Transverse colon (tissue), 3 donors: ENCODE results near the gene PPP1R1B.

Source experiments
- CTCF ChIP-seq, 5 experiments: fragments of 200-600 bp in 3 of 5; fragments of 450-650 bp in 2 of 5; sonication (generic) in 3 of 5; IDR thresholded peaks; 1 replicate in 2 of 5; 2 replicates in 3 of 5; pipeline ENCODE4 v1.5.1; 2016 to 2017; ENCODE audit warnings: antibody characterized with exemption in 5 of 5, inconsistent platforms in 3 of 5, mild to moderate bottlenecking in 2 of 5, moderate library complexity in 1 of 5
- EP300 ChIP-seq: sonication (generic); formaldehyde crosslinking; IDR thresholded peaks from one replicate; pipeline ENCODE4 v1.6.1; 2017; ENCODE audit warnings: antibody characterized with exemption, low read depth
- POLR2A ChIP-seq: fragments of 450-650 bp; IDR thresholded peaks from one replicate; pipeline ENCODE4 v1.6.1; 2016; ENCODE audit warnings: antibody characterized with exemption, mild to moderate bottlenecking, moderate library complexity

DNA sequence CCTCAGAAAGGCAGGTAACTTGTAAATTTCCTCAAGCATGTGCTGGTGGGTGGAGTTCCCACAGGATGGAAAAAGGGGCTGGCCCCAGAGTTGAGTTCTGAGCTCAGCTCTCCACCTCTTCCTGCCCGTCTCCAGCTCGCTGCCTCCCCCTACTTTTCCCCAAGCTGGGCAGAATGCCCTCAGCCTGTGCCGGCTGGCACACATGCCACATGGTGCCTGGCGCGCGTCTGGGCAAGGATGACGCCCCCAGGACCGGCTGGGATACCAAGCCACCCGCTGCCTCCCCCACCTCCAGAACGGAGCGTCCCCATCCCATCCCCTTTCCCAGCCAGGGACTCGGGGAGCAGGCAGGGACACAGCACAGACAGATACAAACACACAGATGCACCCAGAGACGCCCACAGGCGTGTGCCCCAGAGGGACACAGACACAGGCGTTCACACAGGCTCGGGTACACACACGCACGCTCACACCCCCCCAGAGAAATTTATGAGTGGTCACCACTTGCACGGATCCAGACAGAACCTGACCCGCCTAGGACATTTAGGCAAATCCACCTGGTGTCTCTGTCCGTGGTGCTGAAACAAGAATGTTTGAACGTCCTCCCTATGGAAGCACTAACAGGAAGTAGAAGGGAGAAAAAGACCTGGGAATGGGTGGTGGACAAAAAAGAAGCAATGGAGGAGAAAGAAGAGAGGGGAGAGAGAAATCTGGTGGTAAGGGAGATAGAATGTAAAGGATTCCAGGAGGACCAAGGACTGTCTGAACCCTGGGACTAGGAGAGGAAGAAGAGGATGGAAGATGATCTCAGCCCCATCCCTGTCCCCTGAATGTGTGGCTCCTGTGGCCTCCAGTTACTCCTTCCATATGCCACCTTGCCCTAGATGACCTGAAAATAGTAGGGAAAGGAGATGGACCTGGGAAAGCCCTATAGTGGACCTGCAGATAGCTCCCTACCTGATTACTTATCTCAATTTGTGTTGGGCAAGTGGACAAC lies 34.5 kb upstream of the PPP1R1B start:
- TF ChIP-seq CTCF (IDR thresholded peaks at IDR 0.05) = no peak
- no peak for TF ChIP-seq POLR2A
- TF ChIP-seq EP300 = no peak
